Endodermal cell (in vitro differentiated cells): ENCODE data around the gene EMD. TPM values are rescaled to one million over a fixed set of nuclear protein-coding genes. Genes with fewer than 3 reads are reported as not detected.

Experiments used
- DNase-seq: peaks from one replicate; pipeline ENCODE4 v3.0.0-alpha.2; 2017
- H3K27ac ChIP-seq: 2 replicates; pipeline ENCODE4 v1.5.1; 2013; ENCODE audit warnings: mild to moderate bottlenecking, low read depth, low read length, moderate library complexity
- H3K27me3 ChIP-seq: 2 replicates; pipeline ENCODE4 v1.6.1; 2013; ENCODE audit warnings: mild to moderate bottlenecking, low read length, moderate library complexity; ENCODE audit not compliant: insufficient read depth, control insufficient read depth, poor library complexity, severe bottlenecking
- H3K36me3 ChIP-seq: 2 replicates; pipeline ENCODE4 v1.7.0; 2013; ENCODE audit warnings: mild to moderate bottlenecking, low read length, moderate library complexity; ENCODE audit not compliant: control insufficient read depth, insufficient read depth
- H3K4me1 ChIP-seq: one replicate; pipeline ENCODE4 v1.7.0; 2013; ENCODE audit warnings: low read length; ENCODE audit not compliant: control insufficient read depth, insufficient read depth
- H3K4me3 ChIP-seq: 2 replicates; pipeline ENCODE4 v1.5.1; 2013; ENCODE audit warnings: mild to moderate bottlenecking, low read length, moderate library complexity
- H3K9ac ChIP-seq: 2 replicates; pipeline ENCODE4 v1.6.1; 2013; ENCODE audit warnings: mild to moderate bottlenecking, low read length, moderate library complexity; ENCODE audit not compliant: poor library complexity, severe bottlenecking; ENCODE audit errors: extremely low read depth
- H3K9me3 ChIP-seq: 2 replicates; pipeline ENCODE4 v1.6.1; 2013; ENCODE audit warnings: mild to moderate bottlenecking, low read length, moderate library complexity; ENCODE audit not compliant: control insufficient read depth
- H3K27ac Mint-ChIP-seq: 2 replicates; pipeline ENCODE4 v1.8.0; 2020; ENCODE audit warnings: mixed read lengths
- H3K27me3 Mint-ChIP-seq: 2 replicates; pipeline ENCODE4 v1.8.0; 2021; ENCODE audit warnings: mild to moderate bottlenecking, mixed read lengths; ENCODE audit not compliant: insufficient read depth
- H3K36me3 Mint-ChIP-seq: 2 replicates; pipeline ENCODE4 v1.8.0; 2020; ENCODE audit warnings: low read depth, mixed read lengths
- H3K4me1 Mint-ChIP-seq: 2 replicates; pipeline ENCODE4 v1.8.0; 2020; ENCODE audit warnings: mixed read lengths
- H3K4me3 Mint-ChIP-seq: 2 replicates; pipeline ENCODE4 v1.8.0; 2020; ENCODE audit warnings: mild to moderate bottlenecking, moderate library complexity, mixed read lengths
- H3K9me3 Mint-ChIP-seq: 2 replicates; pipeline ENCODE4 v1.8.0; 2020; ENCODE audit warnings: mild to moderate bottlenecking, mixed read lengths
- WGBS, 2 experiments: methylation state at CpG; one replicate each; pipeline versions ENCODE4 v1.1.5 to v1.1.7; 2013; ENCODE audit warnings: missing lambda C conversion rate in 2 of 2, mixed read lengths in 1 of 2; ENCODE audit not compliant: insufficient coverage in 1 of 2, insufficient read length in 1 of 2; 5-methylcytosine and 5-hydroxymethylcytosine counted together
- total RNA-seq, 2 donors: library from RNA; stranded (reverse); fragmentation: NEBNext Ultra II Directional in 1 of 2; extraction: Animal tissue kit (Norgen Biotek cat#: 25700) in 1 of 2; gene quantifications; 2 replicates in 1 of 2; 3 replicates in 1 of 2; pipeline ENCODE4 v1.2.1, GENCODE V29; 2021
- TF ChIP-seq, protein P1 (sequence below): fragments of 200-600 bp; sonication (generic); conservative IDR thresholded peaks from 2 replicates; pipeline ENCODE4 v1.5.0; 2021; ENCODE audit warnings: antibody characterized with exemption, mild to moderate bottlenecking

Gene EMD
- total RNA-seq, 2 donors from 2014 or later: 60.3 to 76.4 TPM

- no peaks in the 10 kb centered on the region for H3K36me3 ChIP-seq
- H3K9ac ChIP-seq: no peak overlapping the region
- 94 to 100% methylated on average over 1 to 17 of the region's 19 CpGs for WGBS, 2 experiments
- H3K4me1 Mint-ChIP-seq: no peaks in the 10 kb centered on the region
- no peak overlapping the region for H3K27ac Mint-ChIP-seq
- H3K9me3 ChIP-seq: no peaks in the 10 kb centered on the region
- H3K27me3 ChIP-seq: no peaks in the 10 kb centered on the region
- no peak for DNase-seq
- H3K4me1 ChIP-seq: no peaks in the 10 kb centered on the region
- H3K27ac ChIP-seq: no peak overlapping the region
- no peaks in the 10 kb centered on the region for H3K27me3 Mint-ChIP-seq
- H3K9me3 Mint-ChIP-seq: peaks cover 62% of the 10 kb centered on the region
- peaks cover 5% of the 10 kb centered on the region for H3K36me3 Mint-ChIP-seq
- no peak overlapping the region for H3K4me3 Mint-ChIP-seq
- TF ChIP-seq, protein P1, sequence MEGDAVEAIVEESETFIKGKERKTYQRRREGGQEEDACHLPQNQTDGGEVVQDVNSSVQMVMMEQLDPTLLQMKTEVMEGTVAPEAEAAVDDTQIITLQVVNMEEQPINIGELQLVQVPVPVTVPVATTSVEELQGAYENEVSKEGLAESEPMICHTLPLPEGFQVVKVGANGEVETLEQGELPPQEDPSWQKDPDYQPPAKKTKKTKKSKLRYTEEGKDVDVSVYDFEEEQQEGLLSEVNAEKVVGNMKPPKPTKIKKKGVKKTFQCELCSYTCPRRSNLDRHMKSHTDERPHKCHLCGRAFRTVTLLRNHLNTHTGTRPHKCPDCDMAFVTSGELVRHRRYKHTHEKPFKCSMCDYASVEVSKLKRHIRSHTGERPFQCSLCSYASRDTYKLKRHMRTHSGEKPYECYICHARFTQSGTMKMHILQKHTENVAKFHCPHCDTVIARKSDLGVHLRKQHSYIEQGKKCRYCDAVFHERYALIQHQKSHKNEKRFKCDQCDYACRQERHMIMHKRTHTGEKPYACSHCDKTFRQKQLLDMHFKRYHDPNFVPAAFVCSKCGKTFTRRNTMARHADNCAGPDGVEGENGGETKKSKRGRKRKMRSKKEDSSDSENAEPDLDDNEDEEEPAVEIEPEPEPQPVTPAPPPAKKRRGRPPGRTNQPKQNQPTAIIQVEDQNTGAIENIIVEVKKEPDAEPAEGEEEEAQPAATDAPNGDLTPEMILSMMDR: no peak
- H3K4me3 ChIP-seq: no peak overlapping the region
These were observed 40.8 kb downstream of the EMD start for GRCh38 chrX:154419688-154420401.

DNA sequence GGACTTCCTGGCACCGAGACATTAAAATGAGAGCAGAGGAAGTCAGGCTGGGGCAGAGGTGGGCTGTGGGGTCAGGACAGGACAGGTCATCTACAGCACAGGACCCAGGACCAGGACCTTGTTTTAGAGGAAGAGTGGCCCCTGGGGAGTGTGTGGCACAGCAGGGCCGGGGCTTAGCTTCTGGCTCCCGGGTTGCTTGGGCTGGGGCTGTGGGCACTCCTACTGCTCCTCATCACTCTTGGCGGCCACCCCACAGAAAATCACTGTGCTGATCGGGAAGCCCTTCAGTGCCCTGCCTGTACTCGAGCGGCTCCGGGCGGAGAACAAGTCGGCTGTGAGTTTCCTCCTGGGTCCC, 41.3 kb downstream of the EMD start:
- no peaks in the 10 kb centered on the region for H3K4me1 Mint-ChIP-seq
- no peak overlapping the region for H3K27ac Mint-ChIP-seq
- TF ChIP-seq, protein P1: no peak
- H3K27me3 Mint-ChIP-seq: no peaks in the 10 kb centered on the region
- H3K27me3 ChIP-seq: no peaks in the 10 kb centered on the region
- DNase-seq: no peak
- H3K36me3 ChIP-seq: no peaks in the 10 kb centered on the region
- no peak overlapping the region for H3K4me3 Mint-ChIP-seq
- peaks cover 2% of the 10 kb centered on the region for H3K36me3 Mint-ChIP-seq
- H3K4me3 ChIP-seq: no peak overlapping the region
- 91% methylated on average over 10 of the region's 10 CpGs; no CpG with 5 or more reads in 1 of the 2 experiments for WGBS, 2 experiments
- H3K27ac ChIP-seq: no peak overlapping the region
- H3K9ac ChIP-seq: no peak overlapping the region
- H3K9me3 ChIP-seq: no peaks in the 10 kb centered on the region
- H3K9me3 Mint-ChIP-seq: peaks cover 62% of the 10 kb centered on the region
- no peaks in the 10 kb centered on the region for H3K4me1 ChIP-seq

DNA sequence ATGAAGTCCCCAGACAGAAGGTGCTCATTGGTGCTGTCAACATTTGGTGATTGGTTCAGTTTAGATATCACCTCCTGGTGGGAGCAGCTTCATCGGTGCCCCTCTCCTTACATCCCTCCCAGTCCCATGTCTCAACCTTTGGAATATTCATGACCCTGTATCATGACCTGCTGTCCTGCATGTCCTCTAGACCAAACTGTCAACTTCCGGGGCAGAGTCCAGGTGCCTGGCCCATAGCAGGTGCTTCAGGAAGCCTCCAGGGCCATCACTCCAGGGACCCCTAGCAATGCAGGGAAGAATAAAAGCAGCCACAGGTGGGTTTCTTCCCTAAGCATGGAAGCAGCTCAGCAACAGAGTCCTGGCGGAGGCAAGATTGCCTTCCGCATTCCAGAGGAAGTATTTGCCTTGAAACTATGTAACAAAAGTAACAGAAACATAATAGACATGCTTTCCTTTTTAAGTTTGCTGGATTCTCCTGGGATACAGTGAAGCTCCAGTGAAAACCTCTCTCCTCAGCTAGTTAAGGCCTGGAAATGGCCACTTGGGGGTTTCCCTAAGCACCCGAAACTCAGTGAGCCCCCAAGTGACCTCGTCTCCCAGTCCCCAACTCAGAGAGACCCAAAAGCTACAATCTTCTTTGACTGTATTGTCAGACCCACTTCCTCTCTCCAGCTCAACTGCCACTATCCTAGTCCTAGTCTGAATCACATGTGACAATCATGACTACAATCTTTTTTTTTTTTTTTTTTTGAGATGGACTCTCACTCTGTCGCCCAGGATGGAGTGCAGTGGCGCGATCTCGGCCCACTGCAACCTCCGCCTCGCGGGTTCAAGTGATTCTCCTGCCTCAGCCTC, 48.0 kb downstream of the EMD start:
- Histone ChIP-seq H3K9ac (no peak overlapping the region), H3K27me3 (no peaks in the 10 kb centered on the region), H3K27ac (no peak overlapping the region), H3K9me3 (no peaks in the 10 kb centered on the region), H3K4me3 (no peak overlapping the region), H3K36me3 (no peaks in the 10 kb centered on the region), H3K4me1 (no peaks in the 10 kb centered on the region)
- 90 to 96% methylated on average over 5 to 13 of the region's 13 CpGs for WGBS, 2 experiments
- H3K9me3 Mint-ChIP-seq: peaks cover 54% of the 10 kb centered on the region
- TF ChIP-seq, protein P1: no peak
- no peaks in the 10 kb centered on the region for H3K27me3 Mint-ChIP-seq
- H3K36me3 Mint-ChIP-seq: peaks cover 3% of the 10 kb centered on the region
- no peaks in the 10 kb centered on the region for H3K4me1 Mint-ChIP-seq
- H3K27ac Mint-ChIP-seq: no peak overlapping the region
- no peak overlapping the region for H3K4me3 Mint-ChIP-seq
- no peak for DNase-seq
